ENCODE results near the gene SUPT4H1.

SUPT4H1 gene

DNA sequence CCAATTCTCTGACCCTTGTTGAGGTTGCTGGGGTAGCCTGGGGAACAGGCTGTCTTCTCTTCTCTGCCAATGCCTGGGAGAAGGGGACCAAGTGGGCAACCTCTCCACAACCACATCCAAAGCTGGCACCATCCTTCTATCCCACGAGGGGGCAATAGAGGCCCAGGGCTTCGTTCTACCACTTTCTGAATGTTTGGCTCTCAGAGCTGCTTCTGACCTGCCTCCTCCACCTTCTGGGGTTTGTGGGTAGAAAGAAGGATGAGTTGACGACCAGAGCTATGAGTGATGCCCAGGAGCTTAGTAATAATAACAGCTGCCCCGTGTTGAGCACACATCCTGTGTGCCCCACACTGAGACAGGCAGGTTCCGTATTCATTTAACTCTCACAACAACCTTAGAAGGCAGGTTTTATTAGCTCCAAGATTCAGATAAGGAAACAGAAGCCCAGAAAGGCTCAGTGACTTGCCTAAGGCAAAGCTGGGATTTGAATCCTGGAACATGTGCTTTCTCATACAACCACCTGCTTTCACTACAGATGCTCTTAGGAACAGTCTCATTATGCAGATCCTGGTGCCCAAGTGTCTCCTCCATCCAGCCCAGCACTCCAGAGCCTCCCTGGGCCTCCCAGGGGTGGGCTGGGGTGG is 34.5 kb downstream of the SUPT4H1 start:
- peak; percentile 55 for DNase-seq (ENCODE audit: low read depth)

DNA sequence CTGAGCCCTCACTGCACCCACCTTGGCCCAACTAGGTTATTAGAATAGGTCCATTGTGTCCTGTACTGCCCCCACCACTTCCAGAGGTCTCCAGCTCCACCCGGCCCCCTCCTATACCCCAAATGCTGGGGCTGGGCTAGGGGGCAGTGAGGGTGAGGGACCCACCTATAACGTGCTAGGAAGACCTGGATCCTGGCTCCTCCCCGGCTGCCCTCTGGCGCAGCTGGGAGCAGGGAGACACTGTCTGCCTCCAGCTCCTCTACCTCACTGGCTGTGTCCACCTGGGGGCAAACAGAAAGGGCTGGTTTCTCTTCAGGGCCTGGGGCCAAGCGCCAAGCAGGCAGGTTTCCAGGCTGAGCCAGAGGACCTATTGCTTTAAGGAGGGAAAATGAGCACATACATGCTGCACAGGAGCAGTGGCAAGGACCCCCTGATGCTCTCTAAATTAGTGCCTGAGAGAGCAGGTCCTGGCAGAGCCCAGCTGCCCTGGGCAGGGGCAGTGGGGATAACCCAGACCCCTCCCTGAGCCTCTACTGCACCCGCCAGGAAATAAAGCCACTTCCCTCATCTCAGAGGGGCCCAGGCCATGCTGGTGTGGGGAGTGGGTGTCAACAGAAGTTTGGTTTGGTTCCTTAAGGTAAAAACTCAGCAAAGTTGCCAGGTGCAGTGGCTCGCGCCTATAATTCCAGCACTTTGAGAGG is 35.6 kb downstream of the SUPT4H1 start:
- no peak for DNase-seq (ENCODE audit: low read depth)

DNA sequence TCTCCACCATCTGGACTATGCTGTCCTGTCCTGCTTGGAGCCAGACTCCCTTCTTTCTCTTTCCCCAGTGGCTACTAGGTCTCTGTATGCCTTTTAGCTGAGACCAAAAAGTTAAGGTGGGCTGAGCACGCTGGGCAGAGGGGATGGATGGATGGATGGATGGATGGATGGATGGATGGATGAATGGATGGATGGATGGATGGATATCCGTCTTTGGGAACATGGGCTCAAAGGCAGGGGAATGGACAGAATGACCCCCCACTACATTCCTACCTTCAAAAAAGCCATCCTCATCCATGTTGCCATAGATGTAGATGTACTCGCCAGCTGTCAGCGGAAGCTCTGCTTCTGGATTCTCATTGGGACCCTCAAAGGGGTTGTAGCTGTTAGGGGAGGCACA is 36.3 kb downstream of the SUPT4H1 start:
- DNase-seq (ENCODE audit: low read depth): no peak

DNA sequence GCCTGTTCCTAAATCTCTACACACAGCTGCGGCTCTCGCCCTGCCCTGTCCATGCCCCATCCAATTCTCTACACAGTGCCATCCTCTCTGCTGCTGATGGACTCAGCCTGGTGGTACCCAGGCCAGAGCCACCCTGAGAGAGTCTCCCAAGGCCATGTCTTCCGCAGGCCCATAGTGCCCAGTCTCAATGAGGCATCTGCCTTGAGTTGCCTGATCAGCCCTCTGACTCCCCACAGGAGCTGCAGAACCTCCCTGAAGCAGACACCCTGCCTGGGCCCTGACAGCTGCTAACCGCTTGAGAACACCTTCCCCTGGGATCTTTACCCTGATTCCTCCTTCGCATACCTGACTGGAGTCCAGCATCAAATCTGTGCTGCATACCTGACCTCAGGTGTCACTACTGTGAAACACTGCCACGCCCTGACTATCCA is 36.7 kb downstream of the SUPT4H1 start:
- no peak for DNase-seq (ENCODE audit: low read depth)

DNA sequence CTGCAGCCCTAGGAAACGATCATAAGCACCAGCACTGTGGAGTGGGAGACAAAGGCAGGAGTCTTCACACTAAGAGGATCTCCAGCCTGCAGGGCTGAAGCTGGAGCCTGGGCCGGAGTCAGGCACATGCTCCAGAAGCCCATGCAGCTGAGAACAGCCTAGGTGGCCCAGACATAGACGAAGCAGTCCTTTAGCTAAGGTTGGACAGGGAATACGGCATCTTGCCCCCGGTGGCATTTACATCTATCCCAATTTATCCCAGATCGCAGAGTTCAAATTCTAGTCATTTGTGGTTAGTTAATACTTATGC is 37.3 kb downstream of the SUPT4H1 start:
- DNase-seq (ENCODE audit: low read depth): no peak

DNA sequence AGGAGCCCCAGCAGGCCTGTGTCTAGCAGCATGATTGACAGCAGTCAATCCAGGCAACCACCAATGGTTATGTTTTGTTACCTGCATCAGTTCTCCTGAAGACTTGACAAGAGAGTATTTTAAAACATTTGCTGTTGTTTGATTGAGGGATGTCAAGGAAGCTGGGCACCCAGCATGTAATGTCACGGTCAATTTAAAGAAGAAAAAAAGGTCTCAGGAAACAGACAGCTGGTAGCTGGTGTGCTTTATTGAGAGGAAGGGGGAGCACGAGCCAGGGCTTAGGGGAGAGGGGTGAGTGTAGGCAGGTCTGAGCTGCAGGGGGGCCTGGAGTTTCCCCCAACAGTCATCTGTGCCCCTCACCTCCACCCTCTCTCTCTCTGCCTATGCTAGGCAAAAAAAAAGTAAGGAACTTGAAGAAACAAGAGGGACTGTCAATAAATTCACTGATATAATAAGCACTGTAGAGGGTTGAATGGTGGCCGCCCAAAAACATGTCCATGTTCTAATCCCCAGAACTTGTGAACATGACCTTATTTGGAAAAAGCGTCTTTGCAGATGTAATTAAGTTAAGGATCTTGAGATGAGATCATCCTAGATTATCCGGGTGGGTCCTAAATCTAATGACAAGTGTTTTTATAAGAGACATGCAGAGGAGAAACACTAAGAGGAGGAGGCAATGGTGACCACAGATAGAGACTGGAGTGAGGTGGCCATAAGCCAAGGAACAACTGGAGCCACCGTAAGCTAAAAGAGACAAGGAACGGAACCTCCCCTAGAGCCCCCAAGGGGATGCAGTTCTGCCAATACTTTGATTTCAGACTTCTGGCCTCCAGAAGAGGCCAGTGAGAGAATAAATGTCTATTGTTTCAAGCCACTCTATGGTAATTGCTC is 37.9 kb downstream of the SUPT4H1 start:
- DNase-seq (ENCODE audit: low read depth): no peak

DNA sequence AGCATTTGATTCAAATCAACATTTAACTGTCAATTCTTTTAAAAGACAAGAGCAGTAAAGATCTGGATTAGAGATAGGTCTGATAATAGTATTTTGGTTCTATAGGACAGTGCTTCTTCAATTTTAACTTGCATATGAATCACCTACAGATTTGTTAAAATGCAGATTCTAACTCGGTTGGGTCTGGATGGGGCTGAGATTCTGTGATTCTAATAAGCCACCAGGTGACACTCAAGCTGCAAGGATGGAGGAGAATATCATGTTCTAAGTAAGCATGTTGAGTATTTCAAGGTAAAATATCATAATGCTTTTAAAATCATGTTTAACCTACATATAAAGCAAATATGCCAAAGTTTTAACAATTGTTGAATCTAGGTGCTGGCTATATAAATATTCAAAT is 39.2 kb downstream of the SUPT4H1 start:
- no peak for DNase-seq (ENCODE audit: low read depth)

DNA sequence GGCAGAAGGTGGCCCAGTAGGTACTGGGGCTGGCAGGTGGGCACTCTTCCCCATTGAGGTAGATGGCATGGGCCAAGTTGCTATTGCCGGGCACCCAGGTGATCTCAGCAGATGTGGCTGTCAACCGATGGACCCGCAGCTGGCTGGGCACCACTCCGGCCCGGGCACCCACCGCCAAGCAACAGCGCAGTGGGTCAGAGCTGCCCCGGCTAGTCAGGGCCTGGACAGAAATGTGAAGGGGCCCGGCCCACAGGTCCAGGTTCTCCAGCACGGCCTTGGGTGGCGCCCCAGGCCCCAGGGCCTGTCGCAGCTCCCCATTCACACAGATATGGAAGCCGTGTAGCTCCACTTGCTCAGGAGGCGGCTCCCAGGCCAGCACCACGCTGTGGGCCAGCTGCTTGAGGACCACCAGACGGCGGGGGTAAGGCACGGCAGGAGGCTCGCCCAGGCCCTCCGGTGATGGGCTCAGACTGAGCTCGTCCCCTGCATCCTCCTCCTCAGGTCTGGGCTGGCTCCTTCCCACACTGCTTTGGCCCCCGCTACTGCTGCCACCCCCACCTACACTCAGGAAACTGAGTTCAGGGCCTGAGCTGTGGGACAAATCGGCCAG is 39.9 kb downstream of the SUPT4H1 start:
- DNase-seq (ENCODE audit: low read depth): no peak

DNA sequence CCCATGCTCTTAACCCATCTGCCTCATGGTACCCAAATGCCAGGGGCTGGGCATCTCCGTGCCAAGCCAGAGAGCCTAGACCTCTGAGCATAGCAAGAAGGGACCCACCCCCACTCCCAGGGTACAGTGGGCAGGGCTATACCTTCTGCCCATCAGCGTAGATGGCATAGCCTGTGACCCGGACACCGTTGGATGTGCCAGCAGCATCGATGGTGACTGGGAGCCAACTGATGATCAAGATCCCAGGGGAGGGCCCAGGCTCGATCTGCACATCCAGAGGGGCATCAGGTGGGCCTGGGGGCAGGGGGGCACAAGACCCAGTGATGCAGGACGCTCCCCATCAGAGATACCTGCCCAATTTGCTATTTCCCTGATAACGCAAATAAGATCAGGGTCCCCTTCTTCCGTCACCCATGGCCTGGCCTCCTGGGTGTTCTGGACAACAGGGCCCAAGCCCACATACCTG is 40.5 kb downstream of the SUPT4H1 start:
- DNase-seq (ENCODE audit: low read depth): no peak

DNA sequence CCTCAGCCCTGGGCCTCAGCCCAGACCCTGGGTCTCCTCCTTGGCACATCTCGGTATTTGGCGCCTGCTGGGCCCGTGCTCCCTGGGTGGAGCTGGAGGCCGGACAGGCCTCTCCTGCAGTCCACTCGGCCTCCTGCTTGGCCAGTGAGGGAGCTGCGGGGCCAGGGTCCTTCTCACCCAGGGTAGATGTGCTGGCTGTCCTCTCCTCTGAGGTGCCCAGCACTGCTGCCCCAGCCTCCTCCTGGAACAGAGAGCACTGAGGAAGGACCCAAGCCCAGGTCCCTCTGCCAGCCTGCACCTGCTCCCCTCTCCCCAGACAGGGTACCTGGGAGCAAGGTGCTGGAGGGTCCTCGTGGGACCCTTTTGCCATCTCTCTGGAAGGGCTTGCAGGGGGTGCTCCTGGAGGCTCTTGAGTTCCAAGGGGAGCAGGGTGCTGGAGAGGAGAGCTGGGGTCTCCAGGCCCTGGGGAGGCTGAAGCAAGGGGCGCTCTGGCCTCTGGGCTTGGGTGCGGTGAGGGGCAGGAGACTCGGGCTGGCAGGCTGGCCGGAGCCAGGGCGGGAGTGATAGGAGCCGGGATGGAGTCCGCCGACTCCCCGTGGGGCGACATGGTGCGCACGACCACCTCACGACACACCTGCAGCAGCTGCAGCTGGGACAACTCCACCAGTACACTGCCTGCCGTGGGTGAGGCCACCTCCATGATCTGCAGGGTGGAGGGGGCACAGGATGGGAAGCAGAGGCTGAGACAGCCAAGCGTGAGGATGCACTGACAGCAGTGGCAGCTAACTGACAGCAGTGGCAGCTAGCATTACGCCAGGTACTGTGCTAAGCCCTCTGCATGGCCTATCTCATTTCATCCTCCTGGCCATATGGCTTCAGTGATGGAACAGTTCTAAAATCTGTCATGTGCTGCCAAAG is 41.2 kb downstream of the SUPT4H1 start:
- DNase-seq (ENCODE audit: low read depth): no peak

DNA sequence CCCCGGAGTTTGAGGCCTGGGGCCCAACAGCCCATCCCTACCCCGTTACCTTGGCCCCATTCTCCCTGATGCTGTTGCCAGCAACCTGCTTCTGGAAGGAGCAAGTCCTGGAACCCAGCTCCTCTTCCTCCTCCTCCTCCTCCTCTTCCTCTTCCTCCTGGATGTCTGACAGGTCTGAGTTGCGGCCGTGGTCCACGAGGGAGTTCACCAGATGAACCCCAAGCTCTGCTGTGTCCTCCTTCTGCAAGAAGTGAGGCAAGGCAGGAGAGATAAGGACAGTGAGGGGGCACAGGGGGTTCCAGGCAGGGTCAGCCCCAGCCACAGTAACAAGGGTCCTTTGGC is 42.1 kb downstream of the SUPT4H1 start:
- no peak for DNase-seq (ENCODE audit: low read depth)

DNA sequence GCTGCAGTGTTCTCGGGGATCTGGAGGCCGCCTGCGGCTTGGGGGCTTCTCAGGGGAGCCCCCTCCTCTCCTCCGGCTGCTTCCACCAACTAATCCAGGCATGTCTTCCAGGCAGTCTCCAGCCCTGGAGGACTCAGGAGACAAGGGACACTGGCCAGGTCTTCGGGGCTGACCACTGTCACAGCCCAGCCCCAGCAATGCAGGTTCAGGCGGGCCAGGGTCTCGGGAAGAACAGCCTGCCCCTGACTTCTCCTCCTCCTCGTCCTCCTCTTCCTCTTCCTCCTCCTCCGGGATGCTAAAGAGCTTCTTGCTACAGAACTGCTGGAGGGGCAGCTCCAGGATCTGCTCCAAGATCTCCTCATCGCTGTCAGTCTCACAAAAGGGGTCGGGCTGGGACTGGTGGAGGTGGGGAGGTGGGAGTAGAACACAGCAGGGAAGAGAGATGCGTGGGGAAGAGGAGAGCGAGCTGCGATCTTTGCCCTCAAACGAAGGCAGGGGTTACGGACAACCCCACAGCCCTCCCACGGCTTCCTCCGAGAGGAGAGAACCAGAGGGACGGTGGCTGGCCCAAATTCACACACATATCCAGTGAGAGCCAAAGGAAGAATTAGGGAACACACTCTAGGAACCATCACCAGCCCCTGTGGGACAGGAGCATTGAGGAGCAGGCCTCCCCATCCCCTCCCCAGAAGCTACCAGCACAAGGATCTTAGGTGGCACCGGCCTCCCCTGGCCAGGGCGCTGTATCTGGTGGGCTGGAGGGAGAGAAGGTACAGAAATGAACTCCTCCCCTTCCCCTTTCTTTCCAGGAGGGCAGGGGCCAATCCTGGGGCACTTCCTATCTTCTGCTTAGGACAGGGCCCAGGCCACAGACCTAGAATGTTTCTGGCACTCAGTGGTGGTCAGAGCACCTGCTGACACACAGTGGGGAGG is 42.8 kb downstream of the SUPT4H1 start:
- no peak for DNase-seq (ENCODE audit: low read depth)

DNA sequence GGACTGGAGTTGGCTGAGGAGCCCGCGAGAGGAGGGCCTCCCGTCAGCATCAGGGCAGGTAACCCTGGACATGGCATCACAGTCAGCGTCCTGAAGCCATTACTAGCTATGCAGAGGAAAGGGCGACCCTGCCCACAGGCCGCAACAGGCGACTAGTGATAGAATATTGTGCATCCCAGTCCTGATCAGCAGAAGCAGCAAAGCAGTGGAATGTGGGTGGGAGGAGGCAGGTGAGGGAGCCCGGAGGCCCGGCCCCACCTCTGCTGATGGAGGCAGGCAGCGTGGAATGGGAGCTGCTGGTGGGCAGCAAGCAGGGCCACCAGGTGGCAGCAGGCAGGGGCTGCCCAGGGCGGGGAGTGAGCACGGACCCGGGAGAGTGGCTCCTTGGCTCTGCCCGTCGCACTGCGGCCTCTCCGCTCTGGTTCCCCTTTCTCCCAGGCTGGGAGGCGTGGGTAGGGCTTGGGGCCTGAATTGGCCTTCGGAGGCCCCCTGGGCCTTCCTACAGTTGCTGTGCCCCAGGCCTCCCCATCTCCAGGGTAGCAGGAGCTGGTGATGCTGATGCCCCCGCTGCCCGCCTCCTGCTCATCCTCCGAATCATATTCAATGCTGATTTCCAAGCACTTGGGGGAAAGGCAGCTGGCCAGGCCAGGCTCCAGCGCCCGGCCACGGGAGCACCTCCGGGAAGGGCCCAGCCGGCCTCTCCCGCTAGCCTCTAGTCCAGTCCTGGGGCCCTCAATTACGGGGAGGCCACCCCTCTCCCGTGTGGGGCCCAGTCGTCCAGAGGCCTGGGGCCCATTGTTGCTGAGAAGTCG is 43.6 kb downstream of the SUPT4H1 start:
- no peak for DNase-seq (ENCODE audit: low read depth)

DNA sequence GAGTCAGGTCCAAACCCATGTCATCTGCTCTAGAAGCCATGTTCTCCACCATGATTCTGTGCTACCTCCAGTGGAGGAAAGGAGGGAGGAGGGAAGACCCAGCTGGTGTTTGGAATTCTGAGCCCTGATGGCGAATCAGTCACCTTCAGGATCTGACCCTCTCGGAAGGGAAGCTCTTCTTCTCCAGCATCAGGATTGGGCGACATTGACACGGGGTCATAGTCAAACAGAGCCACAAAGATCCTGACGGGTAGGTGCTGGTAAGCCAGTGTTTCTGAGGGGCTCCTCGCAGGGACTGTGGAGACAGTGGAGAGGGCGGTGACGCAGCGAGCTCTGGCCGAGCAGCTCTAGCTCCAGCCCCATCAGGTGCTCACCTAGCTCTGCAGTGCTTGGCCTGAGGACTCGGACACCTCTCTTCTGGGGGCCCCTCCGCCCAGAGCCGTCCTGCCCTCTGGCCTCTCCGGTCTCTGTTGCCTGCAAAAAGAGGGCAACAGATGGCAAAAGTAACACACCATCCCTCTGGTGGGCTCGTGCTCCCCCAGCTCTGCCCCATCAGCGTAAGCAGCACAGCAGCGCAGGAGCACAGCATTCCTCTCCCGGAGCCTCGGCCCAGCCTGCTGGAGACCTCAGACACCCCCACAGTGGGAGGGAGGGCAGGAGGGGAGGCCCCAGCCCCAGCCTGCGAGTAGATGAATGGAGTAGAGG is 44.4 kb downstream of the SUPT4H1 start:
- no peak for DNase-seq (ENCODE audit: low read depth)

DNA sequence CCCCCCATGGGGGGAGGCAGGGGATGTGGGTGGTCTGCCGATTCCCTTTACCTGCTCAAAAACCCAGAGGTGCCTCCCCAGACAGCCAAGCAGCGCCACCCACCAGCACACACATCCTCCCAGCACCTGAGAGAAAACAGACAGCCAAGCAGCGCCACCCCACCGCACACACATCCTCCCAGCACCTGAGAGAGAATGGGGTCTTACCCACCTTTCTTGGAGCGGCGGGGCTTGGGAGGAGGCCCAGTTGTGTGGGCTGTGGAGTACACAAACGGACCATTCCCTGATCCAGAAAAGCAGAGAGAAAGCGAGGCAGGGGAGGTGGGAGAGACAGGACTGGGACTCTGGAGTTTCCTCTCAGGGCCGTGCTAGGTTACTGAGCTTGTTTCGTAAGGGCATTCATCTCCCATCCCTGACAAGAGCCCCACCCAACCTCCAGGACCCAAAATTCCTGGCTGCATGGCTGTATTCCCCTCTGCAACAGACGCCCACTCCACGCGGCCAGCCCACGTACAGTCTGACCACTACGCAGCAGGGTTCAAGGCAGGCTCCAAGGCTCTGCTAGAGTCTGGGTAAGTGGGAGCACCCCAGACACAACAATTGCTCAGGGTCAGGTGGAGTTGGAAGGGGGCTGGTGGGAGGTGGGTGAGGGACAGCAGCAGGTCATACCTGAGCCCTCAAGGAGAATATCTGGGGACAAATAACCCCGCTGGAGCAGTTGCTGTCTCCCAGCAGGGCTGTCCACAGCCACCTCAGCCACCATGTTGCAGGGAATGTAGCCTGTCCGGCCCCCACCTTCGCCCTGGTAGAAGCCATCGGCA is 45.7 kb downstream of the SUPT4H1 start:
- no peak for DNase-seq (ENCODE audit: low read depth)

DNA sequence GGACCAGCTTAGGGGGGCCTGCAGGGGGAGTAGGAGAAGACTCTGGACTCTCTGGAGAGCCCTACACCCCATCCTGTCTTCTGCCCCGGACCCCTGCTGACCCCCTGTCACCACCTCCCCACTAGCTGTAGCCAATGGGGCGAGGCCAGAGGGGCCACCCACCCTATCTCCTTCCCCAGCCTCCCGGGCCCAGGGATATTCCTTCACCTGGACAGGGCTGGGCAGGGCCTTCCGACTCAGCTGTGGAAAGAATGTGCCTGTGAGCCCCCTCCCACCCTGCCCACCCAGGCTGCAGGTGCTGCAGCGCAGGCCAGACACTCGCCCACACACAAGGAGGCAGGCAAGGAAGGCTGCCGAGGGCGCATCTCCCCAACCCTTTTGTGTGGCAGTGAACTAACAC is 46.4 kb downstream of the SUPT4H1 start:
- no peak for DNase-seq (ENCODE audit: low read depth)

DNA sequence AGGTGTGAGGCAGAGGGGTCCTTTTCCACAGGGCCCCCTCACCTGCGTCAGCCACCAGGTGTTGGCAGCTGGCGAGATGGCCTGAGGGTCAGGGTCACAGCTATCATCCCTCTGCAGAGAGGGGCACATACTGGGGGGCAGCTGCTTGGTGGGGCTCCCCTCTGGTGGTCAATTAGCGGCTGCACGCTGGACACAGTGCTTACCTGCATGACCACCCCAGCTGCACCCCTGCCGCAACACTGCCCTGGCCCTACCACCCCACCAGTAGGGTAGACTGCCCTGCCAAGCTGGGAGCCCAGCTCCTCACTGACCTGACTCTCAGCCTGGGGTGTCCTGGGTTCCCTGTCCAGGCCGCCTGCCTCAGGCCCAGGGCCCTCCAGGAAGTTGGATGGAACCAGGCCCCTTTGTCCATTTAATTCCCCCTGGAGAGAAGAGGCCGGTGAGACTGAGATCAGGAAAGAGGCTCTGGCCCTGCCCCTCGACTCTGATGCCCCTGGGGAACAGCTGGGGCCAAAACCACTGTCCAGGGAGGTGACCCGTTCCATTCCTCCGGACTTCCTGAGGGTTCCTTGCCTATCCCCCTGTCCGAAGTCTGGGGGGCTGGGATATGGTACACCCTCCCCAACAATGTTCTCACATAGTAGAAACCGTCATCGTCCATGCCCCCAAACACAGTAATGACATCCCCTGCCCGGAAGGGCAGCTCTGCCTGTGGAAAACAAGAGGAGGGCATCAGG is 47.1 kb downstream of the SUPT4H1 start:
- DNase-seq (ENCODE audit: low read depth): no peak
